ENCODE measurements around the gene SERPINE1.

The SERPINE1 gene

DNA sequence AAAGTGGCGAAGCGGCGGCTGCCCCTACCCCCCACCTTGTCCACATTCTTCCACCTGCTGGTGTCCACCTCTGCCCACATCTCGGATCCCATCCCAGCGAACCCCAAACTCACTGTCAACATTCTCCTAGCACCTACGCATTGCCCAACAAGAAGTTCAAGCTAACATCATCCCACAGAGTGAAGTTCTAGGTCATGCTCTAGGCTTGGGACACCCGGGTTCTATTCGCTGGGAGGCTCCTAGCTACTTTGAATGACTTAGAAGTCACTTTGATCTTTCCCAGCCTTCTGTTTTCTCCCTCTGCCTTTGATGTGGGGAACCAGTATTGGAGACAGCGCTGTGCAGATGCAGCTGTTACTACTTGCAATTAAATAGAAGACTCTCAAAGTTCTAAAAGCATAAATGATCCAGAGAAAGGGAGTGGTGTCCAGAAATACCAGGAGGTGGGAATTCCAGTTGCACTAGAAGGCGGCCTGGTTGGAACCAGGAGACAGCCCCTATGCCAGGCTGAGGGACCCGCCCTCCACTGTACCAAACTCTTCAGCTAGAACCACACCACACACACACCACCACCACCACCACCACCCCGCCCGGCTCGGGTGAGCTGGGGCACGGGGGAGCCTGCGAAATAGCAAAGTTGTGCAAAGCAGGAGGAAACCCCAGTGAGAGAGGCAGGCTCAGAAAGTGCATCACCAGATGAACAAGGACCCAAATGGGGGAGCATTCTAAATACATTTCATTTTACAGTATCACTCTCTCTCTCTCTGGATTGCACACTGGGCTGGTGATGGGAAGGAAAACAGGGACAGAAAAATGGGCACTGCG, 43.9 kb downstream of the SERPINE1 start:
- DNase-seq = no peak

DNA sequence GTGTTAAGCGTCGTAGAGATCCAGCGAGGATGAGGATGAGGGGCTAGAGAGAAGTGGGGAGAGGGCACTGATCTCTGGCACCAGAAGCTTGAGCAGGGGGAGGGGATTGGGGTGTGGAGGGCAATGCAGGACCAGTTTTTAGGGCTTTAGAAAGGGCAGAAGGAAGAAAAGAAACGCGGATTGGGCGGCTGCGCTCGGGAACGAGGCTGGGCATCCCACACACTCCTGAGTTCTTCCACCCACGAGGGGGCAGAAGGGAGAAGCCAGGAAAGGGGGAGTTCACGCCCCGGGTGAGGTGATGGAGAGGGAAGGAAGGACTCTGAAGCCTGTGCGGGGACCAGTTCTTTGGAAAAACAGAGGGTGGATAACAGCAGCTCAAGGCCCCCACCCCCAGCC, 44.5 kb downstream of the SERPINE1 start:
- no peak for DNase-seq

DNA sequence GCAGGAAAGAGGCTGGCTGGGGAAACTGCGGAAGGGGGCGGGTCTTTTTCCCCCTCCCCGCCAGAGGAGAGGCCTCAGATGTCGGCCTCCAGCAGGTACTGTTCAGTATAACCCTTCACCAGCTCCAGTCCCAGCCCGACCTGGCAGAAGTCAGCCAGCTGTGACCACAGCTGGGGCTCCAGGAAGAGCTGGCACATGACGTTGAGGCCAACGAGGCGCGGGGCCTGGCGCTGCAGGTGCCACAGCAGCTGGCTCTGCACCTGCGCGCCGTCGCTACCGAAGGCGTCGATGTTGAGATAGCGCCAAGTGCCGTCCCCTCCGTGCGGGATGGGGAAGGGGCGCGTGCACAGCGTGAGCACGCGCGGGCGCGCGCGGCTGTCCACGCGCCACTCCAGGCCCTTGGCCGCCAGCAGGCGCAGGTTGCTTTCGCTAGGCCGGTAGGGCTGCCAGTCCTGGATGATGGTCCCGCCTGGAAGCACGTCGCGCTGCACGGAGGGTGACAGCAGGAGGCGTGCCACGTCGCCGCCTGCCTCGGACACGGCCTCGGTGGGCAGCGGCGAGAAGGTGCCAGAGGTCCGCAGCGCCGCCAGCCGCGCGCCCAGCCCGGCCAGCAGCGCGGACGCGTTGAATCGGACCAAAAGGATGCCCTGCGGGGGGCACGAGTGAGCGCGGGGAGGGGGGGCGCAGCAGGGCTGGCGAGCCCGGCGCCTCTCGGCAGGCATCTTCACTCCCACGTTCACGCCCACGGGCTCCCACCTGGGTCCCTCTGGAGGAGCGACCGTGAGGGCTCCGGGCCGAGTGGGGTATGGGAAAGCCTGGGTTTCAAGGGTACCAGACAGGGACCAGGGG, 45.3 kb downstream of the SERPINE1 start:
- no peak for DNase-seq

DNA sequence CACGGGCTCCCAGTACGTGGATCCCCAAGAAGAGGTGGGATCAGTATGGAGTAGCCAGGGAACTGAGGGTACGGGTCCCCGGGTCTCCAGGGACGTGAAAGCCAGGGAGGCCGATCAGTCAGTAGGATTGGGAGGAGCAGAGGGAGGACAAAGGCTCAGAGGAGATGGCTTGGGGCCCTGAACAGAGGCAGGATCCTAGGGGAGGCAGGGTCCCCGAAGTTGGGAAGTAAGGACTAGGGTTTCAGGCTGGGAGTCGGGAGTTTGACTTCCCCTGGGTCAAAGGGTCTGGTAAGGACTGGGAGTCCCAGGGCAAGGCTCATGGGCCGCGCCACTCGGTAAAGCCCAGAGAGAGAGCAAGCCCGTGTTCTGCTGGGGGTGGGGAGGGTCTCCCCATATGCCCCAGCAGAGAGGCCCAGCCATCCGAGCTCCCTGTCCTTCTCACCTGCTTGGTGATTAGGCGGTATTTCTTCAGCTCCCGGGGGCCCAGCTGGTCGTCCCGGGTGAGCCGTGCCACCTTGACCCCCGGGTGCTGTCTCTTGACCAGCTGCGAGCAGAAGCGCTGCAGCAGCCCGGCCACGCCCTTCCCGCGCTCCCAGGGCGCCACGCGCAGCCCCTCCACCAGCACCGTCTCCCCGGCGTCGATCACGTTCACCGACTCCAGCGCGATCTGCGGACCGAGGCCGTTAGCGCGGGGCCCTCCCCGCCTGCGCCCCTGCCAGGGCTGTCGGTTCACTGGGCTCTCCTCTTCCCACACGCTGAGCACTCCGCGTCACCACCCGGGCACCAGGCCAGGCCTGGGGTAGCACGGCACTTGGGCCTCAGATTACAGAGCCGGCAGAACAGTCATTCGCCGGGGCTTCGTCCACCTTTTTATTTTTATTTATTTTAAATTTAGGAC, 46.2 kb downstream of the SERPINE1 start:
- peak; percentile 79 for DNase-seq

DNA sequence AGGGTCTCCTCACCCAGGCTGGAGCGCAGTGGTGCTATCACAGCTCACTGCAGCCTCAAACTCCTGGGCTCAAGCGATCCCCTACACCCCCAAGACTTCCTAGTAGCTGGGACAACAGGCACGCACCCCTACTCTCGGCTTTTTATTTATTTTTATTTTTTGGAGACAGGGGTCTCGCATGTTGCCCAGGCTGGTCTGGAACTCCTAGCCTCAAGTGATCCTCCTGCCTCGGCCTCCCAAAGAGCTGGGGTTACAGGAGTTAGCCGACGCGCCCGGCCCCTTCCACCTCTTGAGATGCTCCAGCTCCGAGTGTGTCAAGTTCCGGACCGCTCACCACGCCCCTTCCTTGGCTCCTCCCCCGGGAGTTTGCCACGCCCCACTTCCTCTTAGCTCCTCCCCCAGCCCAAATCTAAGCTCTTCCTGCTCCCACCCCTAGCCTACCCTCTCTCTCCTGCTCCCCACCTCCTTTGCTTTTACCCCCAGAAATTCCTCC, 46.9 kb downstream of the SERPINE1 start:
- DNase-seq = peak; percentile 57

DNA sequence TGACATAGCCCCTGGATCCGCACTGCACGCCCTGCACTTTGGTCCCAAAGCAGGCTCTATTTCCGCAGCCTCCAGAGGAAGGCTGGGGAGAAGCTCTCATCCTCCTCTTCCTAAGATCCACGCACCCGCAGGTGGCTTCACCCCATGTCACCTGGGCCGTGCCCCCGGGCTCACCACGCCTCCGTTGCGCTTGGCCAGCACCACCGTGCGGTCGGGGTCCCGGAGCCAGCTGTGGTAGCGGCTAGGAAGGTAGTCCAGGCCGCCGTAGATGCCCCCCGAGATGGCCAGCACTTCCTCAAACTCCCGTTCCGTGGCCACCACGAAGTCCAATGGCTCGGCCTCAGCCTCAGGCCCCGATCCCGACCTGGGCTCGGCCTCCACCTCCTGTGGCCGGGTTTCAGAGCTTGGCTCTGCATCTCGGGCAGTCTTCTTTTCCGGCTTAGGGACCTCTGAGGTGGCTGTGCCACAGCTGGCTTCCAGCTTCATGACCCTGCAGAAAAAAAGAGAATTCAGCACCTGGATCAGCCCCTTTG, 47.5 kb downstream of the SERPINE1 start:
- no peak for DNase-seq

DNA sequence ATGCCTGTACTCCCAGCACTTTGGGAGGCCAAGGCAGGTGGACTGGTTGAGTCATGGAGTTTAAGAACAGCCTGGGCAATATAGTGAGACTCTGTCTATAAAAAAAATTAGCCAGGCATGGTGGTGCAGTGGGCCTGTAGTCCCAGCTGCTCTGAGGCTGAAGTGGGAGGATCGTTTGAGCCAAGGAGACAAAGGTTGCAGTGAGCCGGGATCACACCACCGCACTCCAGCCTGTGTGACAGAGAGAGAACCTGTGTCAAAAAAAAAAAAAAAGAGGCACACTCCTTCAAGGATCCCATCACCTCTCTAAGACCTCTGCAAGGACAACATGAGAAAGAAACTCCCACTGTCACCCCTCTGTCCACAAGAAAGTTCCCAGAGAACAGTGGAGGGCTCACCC, 48.8 kb downstream of the SERPINE1 start:
- DNase-seq = no peak

DNA sequence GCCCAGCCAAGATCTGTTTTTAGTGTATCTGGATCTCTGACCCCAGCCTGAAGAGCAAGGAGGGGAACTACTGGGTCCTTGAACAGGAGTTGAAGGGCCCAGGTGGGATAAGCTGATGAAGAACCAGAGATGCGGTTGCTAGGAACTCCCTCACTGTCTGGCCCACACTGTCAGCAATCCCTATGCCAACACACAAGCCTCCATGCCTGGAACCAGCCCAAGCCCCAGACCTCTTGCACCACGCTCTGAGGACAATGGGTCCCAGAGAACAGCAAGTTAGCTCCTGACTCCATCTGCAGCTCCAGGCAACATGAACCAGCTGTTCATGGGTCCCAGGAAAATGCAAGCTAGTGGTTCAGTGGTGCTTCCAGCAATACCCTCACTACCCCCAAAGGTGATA, 50.7 kb downstream of the SERPINE1 start:
- DNase-seq = no peak

DNA sequence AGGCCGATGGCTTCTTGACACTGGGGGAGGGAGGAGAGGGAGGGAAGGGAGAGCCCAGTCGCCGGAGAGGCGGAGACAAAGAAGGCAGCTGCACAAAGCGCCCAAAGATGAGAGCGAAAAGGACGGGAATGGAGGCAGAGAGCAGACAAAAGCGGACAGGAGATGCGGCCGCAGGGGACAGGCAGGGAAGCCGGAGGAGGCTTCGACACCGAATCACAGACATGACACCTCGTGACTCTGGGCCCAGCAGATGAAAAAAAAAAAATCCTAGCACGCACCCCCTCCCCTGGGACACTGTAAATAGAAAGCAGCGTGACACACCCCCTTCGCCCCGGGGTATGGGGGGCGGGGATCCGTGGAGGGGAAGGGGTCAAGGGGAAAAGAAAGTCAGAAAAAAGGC, 52.2 kb downstream of the SERPINE1 start:
- DNase-seq = no peak

DNA sequence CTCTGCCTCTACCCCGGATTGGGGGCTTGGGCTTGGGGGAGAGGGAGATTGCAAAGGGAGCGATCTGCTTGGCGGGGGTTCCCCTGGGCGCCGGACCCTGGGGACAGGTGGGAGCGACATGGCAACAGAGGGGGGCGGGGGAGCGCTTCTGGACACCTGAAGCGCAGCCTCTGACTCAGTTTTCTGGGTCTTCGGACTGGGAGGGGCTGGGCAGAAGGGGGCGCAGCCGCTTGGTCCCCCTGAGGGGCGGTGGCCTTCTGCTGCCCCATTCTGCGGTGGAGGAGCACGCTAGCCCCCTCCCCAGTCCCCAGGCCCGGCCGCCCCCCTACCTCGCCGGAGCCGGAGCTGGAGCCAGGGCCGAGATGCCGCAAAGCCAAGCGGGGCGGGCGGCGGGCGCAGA, 52.8 kb downstream of the SERPINE1 start:
- no peak for DNase-seq

DNA sequence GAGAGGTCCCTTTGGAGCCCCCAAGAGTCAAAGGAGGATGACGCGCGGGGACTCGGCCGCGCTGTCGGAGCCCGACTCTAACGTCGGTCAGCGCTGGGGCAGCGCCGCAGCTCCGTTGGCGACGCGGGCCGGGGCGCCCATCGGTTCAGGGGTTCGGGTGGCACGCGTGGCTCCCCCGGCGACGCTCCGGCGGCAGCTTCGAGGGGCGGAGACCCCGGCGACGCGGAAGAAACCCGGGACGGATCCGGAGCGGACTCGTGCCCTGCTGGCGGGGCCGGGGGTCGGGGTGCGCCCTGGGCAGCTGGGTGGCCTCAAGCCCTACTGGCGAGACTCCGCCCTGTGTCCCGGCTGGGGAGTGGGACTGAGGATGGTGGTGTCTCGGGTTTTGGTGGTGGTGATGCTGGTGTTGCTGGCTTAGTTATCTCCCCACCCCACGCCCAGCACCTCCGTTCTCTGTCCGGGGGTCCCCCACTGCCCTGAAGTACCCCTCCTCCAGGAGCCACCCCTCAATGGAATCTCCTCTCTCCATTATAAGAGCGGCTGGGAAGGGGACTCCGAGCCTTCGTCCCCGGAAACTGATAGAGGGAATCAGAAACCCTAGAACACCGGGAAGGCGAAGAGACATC, 53.3 kb downstream of the SERPINE1 start, which contains the start of gene NAT16:
NAT16 (minus strand) TSS at position 164 of the 626 bp plus-strand sequence. CDS start 5,486 bp downstream, outside the sequence.
- DNase-seq = no peak

DNA sequence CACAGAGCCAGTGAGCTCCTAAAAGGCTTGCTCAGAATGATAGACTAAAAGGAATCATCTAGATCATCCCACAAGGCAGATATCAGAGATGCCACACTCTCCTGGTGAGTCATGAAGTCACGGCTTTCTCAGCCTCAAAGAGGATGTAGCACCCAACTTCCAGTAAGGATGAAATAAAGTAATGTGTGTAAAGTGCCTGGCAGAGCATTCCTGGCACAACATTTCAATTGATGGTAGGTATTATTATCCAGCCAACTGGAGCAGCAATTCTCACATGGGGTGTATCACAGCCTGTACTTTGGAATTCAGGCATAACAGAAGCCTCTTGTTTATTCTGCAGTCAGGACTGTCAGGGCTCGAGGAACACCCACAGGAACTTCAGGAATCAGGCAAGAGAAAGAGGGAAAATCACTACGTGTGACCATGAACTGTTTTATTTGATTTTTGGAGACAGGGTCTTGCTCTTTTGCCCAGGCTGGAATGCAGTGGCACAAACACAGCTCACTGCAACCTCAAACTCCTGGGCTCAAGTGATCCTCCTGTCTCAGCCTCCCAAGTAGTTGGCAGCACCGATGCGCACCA, 58.4 kb downstream of the SERPINE1 start:
- peak; percentile 42 for DNase-seq

DNA sequence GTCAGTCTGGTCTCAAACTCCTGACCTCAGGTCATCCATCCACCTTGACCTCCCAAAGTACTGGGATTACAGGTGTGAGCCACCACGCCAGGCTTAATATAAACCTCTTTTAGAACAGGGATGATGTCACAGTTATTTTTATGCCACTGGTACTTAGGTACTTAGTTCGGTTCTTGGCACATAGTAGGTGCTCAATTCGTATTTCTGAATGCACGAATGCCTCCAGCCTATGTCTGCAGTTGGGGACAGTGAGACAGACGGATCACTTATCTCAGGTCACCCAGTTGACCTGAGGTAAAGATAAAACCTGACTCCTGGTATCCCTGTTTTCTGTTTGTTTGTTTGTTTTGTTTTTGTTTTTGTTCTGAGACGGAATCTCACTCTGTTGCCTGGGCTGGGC, 59.3 kb downstream of the SERPINE1 start:
- DNase-seq = no peak

DNA sequence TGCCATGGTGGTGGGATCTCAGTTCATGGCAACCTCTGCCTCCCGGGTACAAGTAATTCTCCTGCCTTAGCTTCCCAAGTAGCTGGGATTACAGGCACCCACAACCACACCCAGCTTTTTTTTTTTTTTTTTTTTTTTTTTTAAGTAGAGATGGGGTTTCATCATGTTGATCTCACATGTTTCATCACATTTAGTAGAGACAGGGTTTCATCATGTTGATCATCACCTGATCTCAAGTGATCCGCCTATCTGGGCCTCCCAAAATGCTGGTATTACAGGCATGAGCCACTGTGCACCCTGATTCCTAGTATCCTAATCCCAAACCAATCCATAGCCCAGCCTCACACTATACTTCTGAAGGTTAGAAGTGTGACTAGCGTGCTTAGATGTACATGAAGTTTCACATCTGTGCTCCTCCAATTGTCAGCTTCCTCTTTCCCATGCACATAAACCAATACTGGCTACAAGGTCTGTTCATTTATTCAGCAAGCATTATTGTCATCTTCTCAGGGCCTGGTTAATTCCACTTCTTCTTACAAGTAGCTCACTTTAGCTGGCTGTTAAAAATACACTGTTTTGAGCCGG, 60.0 kb downstream of the SERPINE1 start:
- no peak for DNase-seq

Data from fibroblast of skin of scalp (primary cell).